Sigmoid colon (tissue), 7 donors: ENCODE data around the gene FAM3B. TPM values are rescaled to one million over a fixed set of nuclear protein-coding genes. Genes with fewer than 3 reads are reported as not detected.

Experiments used
- DNase-seq: peaks from one replicate; pipeline ENCODE4 v3.0.0-alpha.2; 2019
- H3K27ac ChIP-seq, 4 donors: fragments of 200-600 bp; sonication (generic); one replicate each; pipeline ENCODE4 v1.5.1; 2016 to 2019; ENCODE audit warnings: mild to moderate bottlenecking in 1 of 4
- H3K27me3 ChIP-seq, 3 donors: fragments of 200-600 bp; sonication (generic); one replicate each; pipeline ENCODE4 v1.5.1; 2019; ENCODE audit warnings: mild to moderate bottlenecking in 1 of 3
- H3K36me3 ChIP-seq, 4 donors: fragments of 200-600 bp; sonication (generic); one replicate each; pipeline ENCODE4 v1.5.1; 2016 to 2019
- H3K4me1 ChIP-seq, 4 donors: fragments of 200-600 bp; sonication (generic); one replicate each; pipeline ENCODE4 v1.5.1; 2017 to 2019
- H3K4me3 ChIP-seq, 4 donors: fragments of 200-600 bp; sonication (generic); one replicate each; pipeline ENCODE4 v1.5.1; 2017 to 2019; ENCODE audit warnings: mild to moderate bottlenecking in 2 of 4, moderate library complexity in 1 of 4
- H3K9me3 ChIP-seq, 4 donors: fragments of 200-600 bp in 3 of 4; sonication (generic) in 3 of 4; one replicate each; pipeline versions ENCODE4 v1.5.1 to v1.6.1; 2013 to 2019
- EP300 ChIP-seq, 4 donors: sonication (generic); formaldehyde crosslinking; IDR thresholded peaks; one replicate each; pipeline ENCODE4 v1.6.1; 2017; ENCODE audit warnings: antibody characterized with exemption in 4 of 4
- POLR2A ChIP-seq, 2 donors: fragments of 450-650 bp; IDR thresholded peaks; one replicate each; pipeline ENCODE4 v1.6.1; 2016; ENCODE audit warnings: antibody characterized with exemption in 2 of 2, mild to moderate bottlenecking in 2 of 2, moderate library complexity in 2 of 2
- POLR2AphosphoS5 ChIP-seq, 4 donors: sonication (generic); formaldehyde crosslinking; IDR thresholded peaks; one replicate each; pipeline ENCODE4 v1.6.1; 2017; ENCODE audit warnings: antibody characterized with exemption in 4 of 4
- WGBS, 2 donors: extraction: QIAGEN DNeasy Blood & Tissue Kit; methylation state at CpG; one replicate each; pipeline ENCODE4 v1.1.7; 2013; 5-methylcytosine and 5-hydroxymethylcytosine counted together
- intact Hi-C: fragments of 100-400 bp; cut with DNase I; formaldehyde crosslinking; loops from one replicate; pipeline ENCODE4 v1.15.1; 2023
- polyA plus RNA-seq, 3 donors: library from polyadenylated mRNA; stranded (reverse); fragments of 200-250 nt; gene quantifications; one replicate each; pipeline ENCODE4 v1.2.3, GENCODE V29; 2013
- total RNA-seq, 4 donors: library from RNA; depleted of rRNA; stranded (reverse); fragments of >200 nt; gene quantifications; one replicate each; pipeline ENCODE4 v1.1.0, GENCODE V29; 2016
- TF ChIP-seq, protein P1 (sequence below), 4 experiments: fragments of 450-650 bp in 3 of 4; fragments of 200-600 bp in 1 of 4; IDR thresholded peaks; one replicate each; pipeline ENCODE4 v1.5.1; 2016 to 2019; ENCODE audit warnings: antibody characterized with exemption in 4 of 4, mild to moderate bottlenecking in 3 of 4, moderate library complexity in 2 of 4
- donor health status: healthy with polysubstance abuse.
- donor health status: Bipolar disorder and iron deficiency.
- donor health status: healthy.

The FAM3B gene
- total and polyA plus RNA-seq, 7 donors, result 0.16 to 2.5 (median 1.4) TPM; not detected in 4

DNA sequence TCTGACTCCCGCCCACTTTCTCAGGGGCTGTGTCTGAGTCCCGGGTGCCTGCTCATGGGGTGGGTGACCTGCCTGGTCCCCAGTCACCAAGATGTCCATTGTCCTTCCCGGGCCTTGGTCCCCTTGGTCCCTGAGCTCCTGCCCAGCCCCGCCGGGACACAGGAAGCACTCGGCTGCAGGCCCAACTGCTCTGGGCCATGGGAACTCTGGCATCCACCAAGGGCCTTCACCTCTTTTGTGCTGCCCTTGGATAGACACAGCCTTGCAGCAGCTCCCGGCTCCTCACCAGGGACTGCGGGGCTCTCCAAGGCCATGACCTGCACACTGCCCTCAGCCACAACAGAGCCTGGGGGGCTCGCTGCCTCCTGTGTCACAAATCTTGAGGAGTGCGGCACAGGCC, 87.4 kb downstream of the FAM3B start:
- Histone ChIP-seq H3K4me3 (no peak overlapping the region), H3K27me3 (no peaks in the 10 kb centered on the region), H3K4me1 (no peaks in the 10 kb centered on the region), H3K27ac (no peak overlapping the region), H3K9me3 (no peaks in the 10 kb centered on the region), H3K36me3 (peaks cover 0 to 17% (median 0%) of the 10 kb centered on the region in 4 donors)
- 95 to 96% methylated on average over 10 of the region's 10 CpGs for WGBS, 2 donors
- TF ChIP-seq POLR2AphosphoS5 (IDR thresholded peaks at IDR 0.05) (no peak), EP300 (IDR thresholded peaks at IDR 0.05) (no peak), POLR2A (IDR thresholded peaks at IDR 0.05) (no peak)
- TF ChIP-seq, protein P1, sequence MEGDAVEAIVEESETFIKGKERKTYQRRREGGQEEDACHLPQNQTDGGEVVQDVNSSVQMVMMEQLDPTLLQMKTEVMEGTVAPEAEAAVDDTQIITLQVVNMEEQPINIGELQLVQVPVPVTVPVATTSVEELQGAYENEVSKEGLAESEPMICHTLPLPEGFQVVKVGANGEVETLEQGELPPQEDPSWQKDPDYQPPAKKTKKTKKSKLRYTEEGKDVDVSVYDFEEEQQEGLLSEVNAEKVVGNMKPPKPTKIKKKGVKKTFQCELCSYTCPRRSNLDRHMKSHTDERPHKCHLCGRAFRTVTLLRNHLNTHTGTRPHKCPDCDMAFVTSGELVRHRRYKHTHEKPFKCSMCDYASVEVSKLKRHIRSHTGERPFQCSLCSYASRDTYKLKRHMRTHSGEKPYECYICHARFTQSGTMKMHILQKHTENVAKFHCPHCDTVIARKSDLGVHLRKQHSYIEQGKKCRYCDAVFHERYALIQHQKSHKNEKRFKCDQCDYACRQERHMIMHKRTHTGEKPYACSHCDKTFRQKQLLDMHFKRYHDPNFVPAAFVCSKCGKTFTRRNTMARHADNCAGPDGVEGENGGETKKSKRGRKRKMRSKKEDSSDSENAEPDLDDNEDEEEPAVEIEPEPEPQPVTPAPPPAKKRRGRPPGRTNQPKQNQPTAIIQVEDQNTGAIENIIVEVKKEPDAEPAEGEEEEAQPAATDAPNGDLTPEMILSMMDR (IDR thresholded peaks at IDR 0.05), result no peak
- DNase-seq, result no peak
- intact Hi-C loops, result no loop called here

DNA sequence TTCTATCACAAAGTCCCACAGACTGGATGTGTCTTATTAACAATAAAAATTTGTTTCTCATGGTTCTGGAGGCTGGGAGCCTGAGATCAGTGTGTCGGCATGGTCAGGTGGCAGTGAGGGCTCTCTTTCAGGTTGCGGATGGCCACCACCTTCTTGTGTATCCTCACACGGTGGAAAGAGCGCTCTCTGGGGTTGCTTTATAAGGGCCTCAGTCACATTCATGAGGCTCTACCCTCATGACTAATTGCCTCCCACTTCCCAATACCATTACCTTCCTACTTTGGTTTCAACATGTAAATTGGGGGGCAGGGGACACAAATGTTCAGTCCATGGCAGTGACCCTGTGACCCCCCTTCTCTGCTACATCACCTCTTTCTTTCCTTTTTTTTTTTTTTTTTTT, 88.7 kb downstream of the FAM3B start:
- Histone ChIP-seq H3K27ac (no peak overlapping the region), H3K27me3 (no peaks in the 10 kb centered on the region), H3K9me3 (no peaks in the 10 kb centered on the region), H3K4me3 (no peak overlapping the region), H3K4me1 (no peaks in the 10 kb centered on the region), H3K36me3 (peaks cover 0 to 17% (median 0%) of the 10 kb centered on the region in 4 donors)
- TF ChIP-seq EP300 (IDR thresholded peaks at IDR 0.05) (no peak), POLR2A (IDR thresholded peaks at IDR 0.05) (no peak), POLR2AphosphoS5 (IDR thresholded peaks at IDR 0.05) (no peak)
- TF ChIP-seq, protein P1 (IDR thresholded peaks at IDR 0.05), result no peak
- WGBS, 2 donors, result 97 to 98% methylated on average over 4 of the region's 4 CpGs
- intact Hi-C loops, result no loop called here
- DNase-seq, result no peak

DNA sequence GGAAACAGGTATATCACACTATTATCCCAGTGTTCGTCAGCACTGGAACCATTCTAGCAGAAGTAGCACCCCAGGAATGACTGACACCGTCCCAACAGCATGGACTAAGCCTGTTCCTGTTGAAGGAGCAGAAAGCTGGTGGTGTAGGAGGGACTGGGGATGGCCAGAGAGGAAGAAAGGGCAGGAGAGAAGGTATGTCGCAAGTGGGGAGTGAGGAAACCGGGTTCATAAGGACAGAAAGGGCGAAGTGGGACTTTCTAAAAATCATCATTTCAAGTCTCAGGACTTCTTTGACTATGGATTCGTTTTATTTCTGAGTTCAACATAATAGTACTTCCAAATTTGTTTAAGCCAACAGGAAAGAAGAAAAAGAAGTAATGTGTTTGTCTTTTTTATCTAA, 89.7 kb downstream of the FAM3B start:
- intact Hi-C loops, result no loop called here
- H3K36me3 ChIP-seq, result peaks cover 0 to 17% (median 0%) of the 10 kb centered on the region in 4 donors
- no peaks in the 10 kb centered on the region for H3K27me3 ChIP-seq
- H3K4me3 ChIP-seq, result no peak overlapping the region
- DNase-seq, result no peak
- no peak overlapping the region for H3K27ac ChIP-seq
- TF ChIP-seq POLR2A (IDR thresholded peaks at IDR 0.05), result no peak
- no peak for TF ChIP-seq EP300 (IDR thresholded peaks at IDR 0.05)
- TF ChIP-seq POLR2AphosphoS5 (IDR thresholded peaks at IDR 0.05), result no peak
- H3K4me1 ChIP-seq, result no peaks in the 10 kb centered on the region
- WGBS, 2 donors, result 78 to 90% methylated on average over 6 of the region's 6 CpGs
- no peaks in the 10 kb centered on the region for H3K9me3 ChIP-seq

Other genes with a start within 250 kb of the FAM3B start
- 100 to 1,000 TPM in 1 of 4 donors, 10 to 100 TPM in 3; 52.1 to 204 (median 53.1) TPM for gene BACE2, start 148.6 kb upstream of the FAM3B start, total RNA-seq
- 10 to 100 TPM; 12.0 to 71.6 (median 13.2) TPM for gene BACE2, start 148.6 kb upstream of the FAM3B start, polyA plus RNA-seq
- gene MX2, start 45.2 kb downstream of the FAM3B start, total RNA-seq, result 1 to 10 TPM; 5.1 to 9.6 (median 7.3) TPM
- gene MX2, start 45.2 kb downstream of the FAM3B start, polyA plus RNA-seq, result 10 to 100 TPM in 1 of 3 donors, 1 to 10 TPM in 2; 2.5 to 23.9 (median 6.0) TPM
- 10 to 100 TPM in 3 of 4 donors, 1 to 10 TPM in 1; 8.6 to 30.7 (median 26.7) TPM for gene MX1, start 109.4 kb downstream of the FAM3B start, total RNA-seq
- gene MX1, start 109.4 kb downstream of the FAM3B start, polyA plus RNA-seq, result 10 to 100 TPM; 13.2 to 76.7 (median 34.9) TPM
- 1 to 10 TPM in 2 of 4 donors, under 1 TPM in 1, not detected in 1; 0.33 to 2.8 (median 2.1) TPM for gene TMPRSS2, start 191.4 kb downstream of the FAM3B start, total RNA-seq
- gene TMPRSS2, start 191.4 kb downstream of the FAM3B start, polyA plus RNA-seq, result 100 to 1,000 TPM in 2 of 3 donors, 10 to 100 TPM in 1; 66.1 to 434 (median 117) TPM